Tibial artery (tissue), 4 donors: Measurements from ENCODE around the gene EDA.

Experiments
- DNase-seq, 2 donors: peaks; one replicate each; pipeline ENCODE4 v3.0.0-alpha.2; 2019
- H3K27ac ChIP-seq, 2 donors: fragments of 200-600 bp; sonication (generic) in 1 of 2; 1 replicate in 1 of 2; 2 replicates in 1 of 2; pipeline ENCODE4 v1.5.1; 2018 to 2019; ENCODE audit warnings: mild to moderate bottlenecking in 1 of 2
- H3K27me3 ChIP-seq, 2 donors: fragments of 200-600 bp; sonication (generic) in 1 of 2; one replicate each; pipeline versions ENCODE4 v1.5.1 to v1.6.0; 2016 to 2019
- H3K36me3 ChIP-seq, 3 donors: fragments of 200-600 bp; sonication (generic) in 2 of 3; one replicate each; pipeline ENCODE4 v1.5.1; 2016 to 2019; ENCODE audit warnings: mild to moderate bottlenecking in 2 of 3
- H3K4me1 ChIP-seq, 4 donors: fragments of 200-600 bp; sonication (generic) in 2 of 4; 1 replicate in 3 of 4; 2 replicates in 1 of 4; pipeline ENCODE4 v1.5.1; 2016 to 2019
- H3K4me3 ChIP-seq, 2 donors: fragments of 200-600 bp; sonication (generic) in 1 of 2; 1 replicate in 1 of 2; 2 replicates in 1 of 2; pipeline ENCODE4 v1.5.1; 2018 to 2019; ENCODE audit warnings: mild to moderate bottlenecking in 2 of 2
- H3K9me3 ChIP-seq, 3 donors: fragments of 200-600 bp; sonication (generic) in 1 of 3; one replicate each; pipeline ENCODE4 v1.5.1; 2016 to 2019
- intact Hi-C: fragments of 100-400 bp; cut with DNase I; formaldehyde crosslinking; loops from one replicate; pipeline ENCODE4 v1.15.0; 2023; ENCODE audit warnings: low total_unique reads
- TF ChIP-seq, protein P1 (sequence below), 2 experiments: fragments of 200-600 bp in 1 of 2; fragments of 450-650 bp in 1 of 2; IDR thresholded peaks; one replicate each; pipeline ENCODE4 v1.5.1; 2017 to 2019; ENCODE audit warnings: antibody characterized with exemption in 2 of 2, mild to moderate bottlenecking in 1 of 2, moderate library complexity in 1 of 2

EDA gene

DNA sequence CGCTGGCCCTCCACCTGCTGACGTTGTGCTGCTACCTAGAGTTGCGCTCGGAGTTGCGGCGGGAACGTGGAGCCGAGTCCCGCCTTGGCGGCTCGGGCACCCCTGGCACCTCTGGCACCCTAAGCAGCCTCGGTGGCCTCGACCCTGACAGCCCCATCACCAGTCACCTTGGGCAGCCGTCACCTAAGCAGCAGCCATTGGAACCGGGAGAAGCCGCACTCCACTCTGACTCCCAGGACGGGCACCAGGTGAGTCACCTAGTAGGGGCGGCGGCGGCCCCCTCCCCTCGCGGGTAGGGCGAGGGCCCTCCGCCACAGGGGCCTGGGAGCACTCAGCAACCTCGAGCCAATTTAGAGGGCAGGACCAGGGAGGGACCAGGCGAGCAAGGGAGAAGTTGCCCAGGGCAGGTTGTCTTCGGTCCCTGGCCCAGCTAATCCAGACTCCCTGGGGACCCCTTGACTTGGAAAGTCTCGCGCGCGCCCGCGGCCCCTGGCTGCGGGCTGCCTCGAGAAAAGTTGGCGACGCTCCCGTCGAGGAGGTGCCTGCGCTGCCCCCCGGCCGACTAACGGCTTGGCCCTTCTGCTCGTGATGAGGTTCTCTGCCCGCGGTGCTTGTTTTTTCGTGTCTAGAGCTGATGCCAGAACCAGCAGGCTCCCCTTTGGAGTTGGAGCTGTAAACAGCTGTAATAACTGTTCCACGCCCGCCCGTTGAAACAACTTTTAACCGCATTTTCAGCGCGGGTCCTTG lies 717 bp downstream of the EDA start:
- peak overlapping the region in 1 of 2 donors; percentile 66 for H3K27ac ChIP-seq
- H3K4me3 ChIP-seq, result peak overlapping the region; percentile 74 to 75
- intact Hi-C loops, result no loop called here
- TF ChIP-seq, protein P1, sequence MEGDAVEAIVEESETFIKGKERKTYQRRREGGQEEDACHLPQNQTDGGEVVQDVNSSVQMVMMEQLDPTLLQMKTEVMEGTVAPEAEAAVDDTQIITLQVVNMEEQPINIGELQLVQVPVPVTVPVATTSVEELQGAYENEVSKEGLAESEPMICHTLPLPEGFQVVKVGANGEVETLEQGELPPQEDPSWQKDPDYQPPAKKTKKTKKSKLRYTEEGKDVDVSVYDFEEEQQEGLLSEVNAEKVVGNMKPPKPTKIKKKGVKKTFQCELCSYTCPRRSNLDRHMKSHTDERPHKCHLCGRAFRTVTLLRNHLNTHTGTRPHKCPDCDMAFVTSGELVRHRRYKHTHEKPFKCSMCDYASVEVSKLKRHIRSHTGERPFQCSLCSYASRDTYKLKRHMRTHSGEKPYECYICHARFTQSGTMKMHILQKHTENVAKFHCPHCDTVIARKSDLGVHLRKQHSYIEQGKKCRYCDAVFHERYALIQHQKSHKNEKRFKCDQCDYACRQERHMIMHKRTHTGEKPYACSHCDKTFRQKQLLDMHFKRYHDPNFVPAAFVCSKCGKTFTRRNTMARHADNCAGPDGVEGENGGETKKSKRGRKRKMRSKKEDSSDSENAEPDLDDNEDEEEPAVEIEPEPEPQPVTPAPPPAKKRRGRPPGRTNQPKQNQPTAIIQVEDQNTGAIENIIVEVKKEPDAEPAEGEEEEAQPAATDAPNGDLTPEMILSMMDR (IDR thresholded peaks at IDR 0.05), result no peak
- DNase-seq, result peak; percentile 20 to 59
- H3K4me1 ChIP-seq, result peaks cover 0 to 9% (median 0%) of the 10 kb centered on the region in 4 donors
- no peaks in the 10 kb centered on the region for H3K27me3 ChIP-seq
- H3K36me3 ChIP-seq, result no peaks in the 10 kb centered on the region
- no peaks in the 10 kb centered on the region for H3K9me3 ChIP-seq

DNA sequence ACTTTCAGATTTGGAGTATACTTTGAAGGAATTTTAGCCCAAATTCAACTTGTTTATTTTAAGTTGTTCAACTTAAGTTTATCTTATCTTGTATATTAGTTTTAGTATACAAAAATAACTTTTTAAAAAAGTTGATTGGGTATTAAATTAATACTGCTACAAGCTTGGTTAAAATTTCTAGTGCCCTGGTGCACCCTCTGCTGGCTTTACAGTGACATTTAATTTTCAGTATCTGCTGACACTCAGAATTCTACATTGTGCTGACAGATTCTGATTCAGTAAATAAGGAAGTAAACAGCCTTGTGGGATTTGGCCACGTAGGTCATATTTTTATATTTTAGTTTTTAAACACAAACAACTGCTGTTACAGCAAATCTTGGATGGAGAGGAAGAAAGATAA lies 2.9 kb downstream of the EDA start:
- Histone ChIP-seq H3K27me3 (no peaks in the 10 kb centered on the region), H3K4me3 (no peak overlapping the region), H3K27ac (no peak overlapping the region), H3K9me3 (peaks cover 0 to 6% (median 3%) of the 10 kb centered on the region in 3 donors), H3K4me1 (peaks cover 0 to 9% (median 0%) of the 10 kb centered on the region in 4 donors), H3K36me3 (no peaks in the 10 kb centered on the region)
- DNase-seq, result peak in 1 of 2 donors; percentile 19
- TF ChIP-seq, protein P1 (IDR thresholded peaks at IDR 0.05), result peak; percentile 42 to 46
- intact Hi-C loops, result no loop called here

DNA sequence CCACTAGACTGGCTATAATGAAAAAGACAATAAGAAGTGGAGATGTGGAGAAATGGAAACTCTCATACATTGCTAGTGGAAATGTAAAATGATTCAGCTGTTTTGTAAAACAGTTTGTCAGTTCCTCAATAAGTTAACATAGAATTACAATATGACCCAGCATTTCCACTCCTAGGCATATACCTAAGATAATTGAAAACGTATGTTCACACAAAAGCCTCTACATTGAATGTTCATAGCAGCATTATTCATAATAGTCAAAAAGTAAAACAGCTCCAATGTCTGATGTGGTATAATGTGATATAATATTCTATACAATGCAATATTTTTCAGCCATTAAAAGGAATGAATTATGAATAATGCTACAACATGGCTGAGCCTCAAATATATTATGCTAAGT lies 10.2 kb downstream of the EDA start:
- DNase-seq, result no peak
- H3K36me3 ChIP-seq, result no peaks in the 10 kb centered on the region
- H3K27me3 ChIP-seq, result no peaks in the 10 kb centered on the region
- H3K9me3 ChIP-seq, result peaks cover 0 to 6% (median 4%) of the 10 kb centered on the region in 3 donors
- no peak overlapping the region for H3K4me3 ChIP-seq
- no peaks in the 10 kb centered on the region for H3K4me1 ChIP-seq
- no peak overlapping the region for H3K27ac ChIP-seq
- intact Hi-C loops, result no loop called here
- TF ChIP-seq, protein P1 (IDR thresholded peaks at IDR 0.05), result no peak

DNA sequence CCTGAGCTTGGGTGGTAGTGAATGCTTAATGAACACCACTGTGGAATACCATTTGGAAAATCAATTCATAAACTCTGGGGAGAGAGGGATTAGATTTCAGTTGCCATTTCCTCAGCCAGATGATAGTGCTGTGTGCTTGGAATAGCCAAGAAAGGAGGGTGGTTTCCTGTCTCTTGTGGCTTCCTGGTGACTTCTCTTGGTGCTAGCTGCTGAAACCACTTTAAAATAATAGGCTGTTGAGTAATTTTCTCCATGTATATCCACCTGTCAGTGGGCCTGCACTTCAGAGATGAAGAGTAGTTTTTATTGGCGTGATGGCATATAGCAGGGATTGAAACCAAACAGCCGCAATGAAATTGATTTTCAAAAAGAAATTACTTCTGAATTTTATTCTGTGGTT lies 11.8 kb downstream of the EDA start:
- no peaks in the 10 kb centered on the region for H3K36me3 ChIP-seq
- no peak overlapping the region for H3K27ac ChIP-seq
- no peaks in the 10 kb centered on the region for H3K27me3 ChIP-seq
- peaks cover 0 to 6% (median 4%) of the 10 kb centered on the region in 3 donors for H3K9me3 ChIP-seq
- TF ChIP-seq, protein P1 (IDR thresholded peaks at IDR 0.05), result no peak
- no peak for DNase-seq
- H3K4me1 ChIP-seq, result no peaks in the 10 kb centered on the region
- intact Hi-C loops, result no loop called here
- no peak overlapping the region for H3K4me3 ChIP-seq

DNA sequence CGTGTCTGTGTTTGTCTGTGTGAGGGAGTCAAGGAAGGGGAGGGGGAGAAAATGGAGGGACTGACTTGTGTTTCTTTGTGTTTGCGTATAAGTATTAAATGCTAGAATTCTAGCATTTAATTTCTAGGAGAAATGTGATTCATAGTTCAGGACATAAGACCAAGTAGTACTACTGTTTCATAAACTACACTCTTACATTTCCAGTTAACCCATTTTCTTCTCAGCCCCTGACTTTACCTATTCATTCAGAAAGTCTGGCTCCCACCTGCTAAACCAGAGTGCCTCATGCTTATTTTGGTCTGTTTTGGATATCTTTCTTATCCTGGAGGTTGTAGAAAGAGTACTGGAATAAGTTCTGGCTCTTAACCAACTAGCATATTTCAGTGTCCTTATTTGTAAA lies 14.2 kb downstream of the EDA start:
- intact Hi-C loops, result no loop called here
- TF ChIP-seq, protein P1 (IDR thresholded peaks at IDR 0.05), result no peak
- no peak overlapping the region for H3K4me3 ChIP-seq
- H3K27ac ChIP-seq, result no peak overlapping the region
- no peaks in the 10 kb centered on the region for H3K27me3 ChIP-seq
- H3K9me3 ChIP-seq, result no peaks in the 10 kb centered on the region
- no peaks in the 10 kb centered on the region for H3K4me1 ChIP-seq
- no peak for DNase-seq
- no peaks in the 10 kb centered on the region for H3K36me3 ChIP-seq
